Kidney (tissue), 14 donors: Measurements from ENCODE around the gene ASTN2. TPM values are rescaled to one million over a fixed set of nuclear protein-coding genes. Genes with fewer than 3 reads are reported as not detected.

Experiments
- DNase-seq, 5 donors: peaks; one replicate each; pipeline ENCODE4 v3.0.0-alpha.2; 2013 to 2020
- FAIRE-seq: peaks from 2 replicates; lab custom pipeline; 2012; peaks lifted over from hg19 to GRCh38; lab: Jason Lieb, UNC
- H3K27ac ChIP-seq, 2 donors: one replicate each; pipeline ENCODE4 v1.7.0; 2013; ENCODE audit warnings: low read depth in 2 of 2, low read length in 2 of 2, inconsistent platforms in 1 of 2
- H3K27me3 ChIP-seq: one replicate; pipeline ENCODE4 v1.7.1; 2013; ENCODE audit warnings: low read length, inconsistent platforms; ENCODE audit not compliant: control insufficient read depth, insufficient read depth
- H3K36me3 ChIP-seq, 3 donors: one replicate each; pipeline versions ENCODE4 v1.7.0 to v1.7.1; 2013; ENCODE audit warnings: low read length in 3 of 3, control low read depth in 1 of 3, inconsistent platforms in 1 of 3; ENCODE audit not compliant: insufficient read depth in 3 of 3, control insufficient read depth in 2 of 3
- H3K4me1 ChIP-seq, 3 donors: one replicate each; pipeline versions ENCODE4 v1.7.0 to v1.7.1; 2013; ENCODE audit warnings: low read length in 3 of 3, inconsistent platforms in 1 of 3, low read depth in 1 of 3; ENCODE audit not compliant: control insufficient read depth in 2 of 3, insufficient read depth in 2 of 3
- H3K4me3 ChIP-seq, 3 donors: one replicate each; pipeline versions ENCODE4 v1.7.0 to v1.8.1; 2013; ENCODE audit warnings: low read length in 3 of 3, control low read depth in 1 of 3, inconsistent platforms in 1 of 3
- H3K9ac ChIP-seq, 3 donors: one replicate each; pipeline versions ENCODE4 v1.7.0 to v1.7.1; 2013; ENCODE audit warnings: low read length in 3 of 3, control low read depth in 1 of 3, inconsistent platforms in 1 of 3
- H3K9me3 ChIP-seq, 3 donors: one replicate each; pipeline versions ENCODE4 v1.7.0 to v1.7.1; 2013; ENCODE audit warnings: low read length in 3 of 3, control low read depth in 1 of 3, inconsistent platforms in 1 of 3; ENCODE audit not compliant: control insufficient read depth in 2 of 3, insufficient read depth in 1 of 3
- CTCF ChIP-seq: IDR thresholded peaks from 3 replicates; pipeline ENCODE4 v1.5.1; 2012; ENCODE audit warnings: mild to moderate bottlenecking, moderate library complexity, borderline replicate concordance; ENCODE audit not compliant: insufficient read depth; ENCODE audit errors: extremely low read depth
- intact Hi-C: fragments of 100-400 bp; cut with DNase I; formaldehyde crosslinking; loops from one replicate; pipeline ENCODE4 v1.11.1; 2022
- polyA plus RNA-seq: library from polyadenylated mRNA; stranded (reverse); fragments of 350-450 nt; fragmentation: Illumina TruSeq; extraction: RNeasy Lipid Tissue Mini Kit (QIAGEN cat#74804); gene quantifications from one replicate; pipeline ENCODE4 v1.2.3, GENCODE V29; 2014; ENCODE audit warnings: low read depth, low replicate concordance; ENCODE audit not compliant: insufficient read depth
- total RNA-seq: library from RNA; stranded (reverse); fragmentation: NEBNext Ultra II Directional; extraction: Animal tissue kit (Norgen Biotek cat#: 25700); gene quantifications from one replicate; pipeline ENCODE4 v1.2.1, GENCODE V29; 2021
- donor health status: control.
- donor health status: control.
- donor health status: control.
- donor health status: control.
- donor health status: control.
- donor health status: DM: yes; HTN: yes; CAD: no.
- donor health status: Normal renal cell carcinoma (clear cell type).

Gene ASTN2
- total and polyA plus RNA-seq, 2 donors from 2014 or later = 7.6 to 11.5 TPM

GRCh38 chr9:117028103-117028858 is 386.6 kb downstream of the ASTN2 start:
- Histone ChIP-seq H3K27me3 (no peaks in the 10 kb centered on the region), H3K4me3 (no peak overlapping the region), H3K9ac (no peak overlapping the region), H3K4me1 (no peaks in the 10 kb centered on the region), H3K9me3 (no peaks in the 10 kb centered on the region), H3K36me3 (no peaks in the 10 kb centered on the region), H3K27ac (no peak overlapping the region)
- no peak for TF ChIP-seq CTCF
- intact Hi-C loops = no loop called here
- FAIRE-seq (no peak), DNase-seq (no peak)

DNA sequence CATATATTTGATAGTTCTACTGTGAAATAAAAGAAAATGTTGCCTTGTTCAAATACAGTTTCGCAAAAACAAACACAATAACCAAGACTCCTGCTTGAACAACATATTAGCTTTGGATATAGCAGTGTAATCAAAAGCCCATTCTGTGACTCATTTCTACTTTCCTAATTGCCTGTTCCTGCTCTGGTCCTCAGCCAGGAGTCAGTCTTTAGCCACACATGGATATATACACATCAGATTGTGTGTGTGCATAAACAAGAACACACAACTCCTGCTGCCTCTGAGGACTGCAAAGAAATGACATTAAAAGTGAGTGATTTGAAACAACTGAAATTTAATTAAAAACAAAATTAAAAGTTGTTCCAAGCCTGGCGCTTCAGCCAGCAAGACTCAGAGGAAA is 393.0 kb downstream of the ASTN2 start:
- peak in 1 of 5 donors; percentile 4 for DNase-seq
- Histone ChIP-seq H3K9ac (no peak overlapping the region), H3K4me1 (no peaks in the 10 kb centered on the region), H3K27me3 (no peaks in the 10 kb centered on the region), H3K4me3 (no peak overlapping the region), H3K27ac (no peak overlapping the region), H3K9me3 (no peaks in the 10 kb centered on the region), H3K36me3 (no peaks in the 10 kb centered on the region)
- no peak for TF ChIP-seq CTCF
- intact Hi-C loops = no loop called here
- no peak for FAIRE-seq

DNA sequence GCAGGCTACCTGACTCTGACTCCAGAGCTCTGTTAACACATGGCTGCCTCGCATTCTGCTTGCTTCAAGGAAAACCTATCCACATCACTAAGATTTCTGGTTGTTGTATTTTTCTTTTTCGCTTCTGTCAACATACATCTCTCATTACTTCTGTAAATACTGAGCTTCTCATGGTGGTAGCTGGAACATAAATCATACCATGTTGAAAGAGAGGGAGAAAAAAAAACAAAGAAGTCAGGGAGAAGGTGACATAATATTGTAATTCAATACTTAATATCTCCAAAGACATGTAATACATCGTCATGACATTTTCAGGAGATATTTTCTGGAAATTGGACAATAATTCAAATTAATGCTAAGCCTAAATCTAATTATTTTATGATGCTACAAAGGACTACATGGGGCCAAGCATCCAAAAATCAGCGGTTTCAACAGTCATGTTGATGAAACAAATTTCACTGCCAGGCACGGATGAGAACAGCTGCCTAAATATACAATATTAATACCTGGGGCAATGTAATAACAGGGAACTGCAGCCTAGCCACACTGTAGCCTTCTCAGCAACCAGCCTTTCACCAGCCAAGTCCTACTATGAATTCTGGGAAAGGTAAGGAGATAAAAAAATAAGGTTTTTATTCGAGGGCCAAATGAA is 395.8 kb downstream of the ASTN2 start:
- no peaks in the 10 kb centered on the region for H3K27me3 ChIP-seq
- TF ChIP-seq CTCF = no peak
- H3K9ac ChIP-seq = no peak overlapping the region
- no peak overlapping the region for H3K4me3 ChIP-seq
- H3K36me3 ChIP-seq = no peaks in the 10 kb centered on the region
- no peaks in the 10 kb centered on the region for H3K4me1 ChIP-seq
- H3K9me3 ChIP-seq = no peaks in the 10 kb centered on the region
- peak in 2 of 5 donors; percentile 7 to 8 for DNase-seq
- no peak for FAIRE-seq
- no peak overlapping the region for H3K27ac ChIP-seq
- intact Hi-C loops = no loop called here
